H1 (cell line): ENCODE measurements around the gene ZBTB11. TPM values are rescaled to one million over a fixed set of nuclear protein-coding genes. Genes with fewer than 3 reads are reported as not detected.

Experiments used
- CTCF ChIA-PET: fragments of 300-600 bp; sonication (Branson Sonifier 250); formaldehyde crosslinking; loops from one replicate; lab custom pipeline; 2021; ENCODE audit not compliant: partially characterized antibody; lab: Charles Lee
- POLR2A ChIA-PET: fragments of 300-600 bp; sonication (Branson Sonifier 250); formaldehyde crosslinking; loops from one replicate; lab custom pipeline; 2021; ENCODE audit warnings: inconsistent platforms; ENCODE audit not compliant: partially characterized antibody; lab: Charles Lee
- DNase-seq, 2 experiments: peaks; one replicate each; pipeline versions ENCODE4 v3.0.0 to v3.0.0-alpha.2; 2010 to 2022; ENCODE audit warnings: low spot score in 2 of 2, low read depth in 1 of 2, mixed read lengths in 1 of 2
- FAIRE-seq: peaks from 2 replicates; lab custom pipeline; 2011; peaks lifted over from hg19 to GRCh38; lab: Jason Lieb, UNC
- H2AFZ ChIP-seq: 2 replicates; pipeline ENCODE4 v1.8.1; 2012; ENCODE audit warnings: low read length, inconsistent platforms
- H2AK5ac ChIP-seq: 2 replicates; pipeline ENCODE4 v1.6.1; 2013; ENCODE audit warnings: low read depth, low read length
- H2BK120ac ChIP-seq: replicated peaks from 2 replicates; pipeline ENCODE3; 2013; ENCODE audit warnings: low read depth, low read length, inconsistent platforms
- H2BK12ac ChIP-seq: 2 replicates; pipeline ENCODE4 v1.6.1; 2013; ENCODE audit warnings: low read depth, low read length
- H2BK15ac ChIP-seq: 2 replicates; pipeline ENCODE4 v1.6.1; 2013; ENCODE audit warnings: low read length
- H2BK20ac ChIP-seq: 2 replicates; pipeline ENCODE4 v1.6.1; 2013; ENCODE audit warnings: low read length
- H2BK5ac ChIP-seq: 2 replicates; pipeline ENCODE4 v1.6.1; 2013; ENCODE audit warnings: low read depth, low read length
- H3K14ac ChIP-seq: 2 replicates; pipeline ENCODE4 v1.6.1; 2013; ENCODE audit warnings: inconsistent platforms; ENCODE audit not compliant: insufficient read length
- H3K18ac ChIP-seq: 2 replicates; pipeline ENCODE4 v1.6.1; 2013; ENCODE audit warnings: low read length; ENCODE audit errors: extremely low read depth
- H3K23ac ChIP-seq: 2 replicates; pipeline ENCODE4 v1.6.1; 2013; ENCODE audit warnings: inconsistent platforms; ENCODE audit not compliant: insufficient read length
- H3K23me2 ChIP-seq: 2 replicates; pipeline ENCODE4 v1.6.1; 2013; ENCODE audit warnings: low read depth, low read length
- H3K27ac ChIP-seq: 2 replicates; pipeline ENCODE4 v1.6.1; 2011; ENCODE audit warnings: low read depth, low read length, inconsistent platforms
- H3K27me3 ChIP-seq, 4 experiments: replicated peaks in 1 of 4; 1 replicate in 1 of 4; 2 replicates in 3 of 4; pipeline versions ENCODE4 v1.6.1 to v1.8.1; 2011 to 2013; ENCODE audit warnings: low read length in 3 of 4, mild to moderate bottlenecking in 3 of 4, inconsistent platforms in 2 of 4, mixed read lengths in 2 of 4, moderate library complexity in 1 of 4; ENCODE audit not compliant: control insufficient read depth in 3 of 4, insufficient read depth in 3 of 4; ENCODE audit errors: extremely low read depth in 1 of 4
- H3K36me3 ChIP-seq, 4 experiments: 2 replicates each; pipeline versions ENCODE4 v1.6.1 to v1.8.1; 2011 to 2013; ENCODE audit warnings: mild to moderate bottlenecking in 4 of 4, low read length in 3 of 4, moderate library complexity in 2 of 4, control low read depth in 1 of 4, inconsistent platforms in 1 of 4; ENCODE audit not compliant: insufficient read depth in 4 of 4, control insufficient read depth in 2 of 4
- H3K4ac ChIP-seq: replicated peaks from 2 replicates; pipeline ENCODE3; 2013; ENCODE audit warnings: low read length, low read depth, mixed read lengths, inconsistent platforms; ENCODE audit not compliant: insufficient read length
- H3K4me1 ChIP-seq, 4 experiments: replicated peaks in 1 of 4; 1 replicate in 1 of 4; 2 replicates in 3 of 4; pipeline versions ENCODE4 v1.6.1 to v1.8.1; 2011 to 2013; ENCODE audit warnings: low read length in 3 of 4, inconsistent platforms in 2 of 4, mixed read lengths in 1 of 4; ENCODE audit not compliant: insufficient read depth in 4 of 4, control insufficient read depth in 3 of 4
- H3K4me2 ChIP-seq, 2 experiments: 2 replicates each; pipeline versions ENCODE4 v1.6.1 to v1.8.1; 2011 to 2013; ENCODE audit warnings: low read depth in 2 of 2, low read length in 2 of 2, control low read depth in 1 of 2, inconsistent platforms in 1 of 2, mild to moderate bottlenecking in 1 of 2; ENCODE audit not compliant: insufficient read depth in 1 of 2
- H3K4me3 ChIP-seq, 4 experiments: fragments of 200-600, 300-600 bp in 1 of 4; sonication (generic), shearing (Covaris generic), sonication (Bioruptor Twin) in 1 of 4; 2 replicates each; pipeline versions ENCODE4 v1.5.1 to v1.8.1; 2011 to 2016; ENCODE audit warnings: low read length in 4 of 4, low read depth in 3 of 4, control low read depth in 2 of 4, inconsistent platforms in 2 of 4, mild to moderate bottlenecking in 2 of 4, mixed read lengths in 1 of 4, moderate library complexity in 1 of 4; ENCODE audit not compliant: insufficient read depth in 2 of 4; ENCODE audit errors: extremely low read depth in 1 of 4
- H3K56ac ChIP-seq: replicated peaks from 2 replicates; pipeline ENCODE3; 2013; ENCODE audit warnings: low read depth, mild to moderate bottlenecking, mixed read lengths, low read length, inconsistent platforms; ENCODE audit not compliant: insufficient read length
- H3K79me1 ChIP-seq: 2 replicates; pipeline ENCODE4 v1.6.1; 2013; ENCODE audit warnings: low read depth, low read length, control low read depth
- H3K79me2 ChIP-seq, 2 experiments: 2 replicates each; pipeline versions ENCODE4 v1.6.1 to v1.8.1; 2012 to 2013; ENCODE audit warnings: low read length in 2 of 2, mild to moderate bottlenecking in 2 of 2, inconsistent platforms in 1 of 2; ENCODE audit not compliant: insufficient read depth in 2 of 2, control insufficient read depth in 1 of 2
- H3K9ac ChIP-seq, 4 experiments: replicated peaks in 1 of 4; 1 replicate in 1 of 4; 2 replicates in 3 of 4; pipeline versions ENCODE4 v1.6.1 to v1.8.1; 2011 to 2013; ENCODE audit warnings: low read depth in 3 of 4, low read length in 3 of 4, control low read depth in 2 of 4, mild to moderate bottlenecking in 2 of 4, moderate library complexity in 2 of 4, inconsistent platforms in 1 of 4; ENCODE audit errors: extremely low read depth in 1 of 4
- H3K9me3 ChIP-seq, 2 experiments: 2 replicates each; pipeline versions ENCODE4 v1.6.1 to v1.8.1; 2012 to 2013; ENCODE audit warnings: mild to moderate bottlenecking in 2 of 2, moderate library complexity in 2 of 2, control low read depth in 1 of 2, inconsistent platforms in 1 of 2, low read depth in 1 of 2, low read length in 1 of 2, mixed read lengths in 1 of 2; ENCODE audit not compliant: insufficient read depth in 2 of 2
- H4K20me1 ChIP-seq, 2 experiments: replicated peaks in 1 of 2; 2 replicates each; pipeline versions ENCODE3 to v1.8.1; 2011 to 2013; ENCODE audit warnings: inconsistent platforms in 2 of 2, low read length in 2 of 2, mild to moderate bottlenecking in 1 of 2; ENCODE audit not compliant: insufficient read depth in 2 of 2, control insufficient read depth in 1 of 2
- H4K5ac ChIP-seq: 2 replicates; pipeline ENCODE4 v1.6.1; 2013; ENCODE audit warnings: low read length, low read depth, mixed read lengths, inconsistent platforms; ENCODE audit not compliant: insufficient read length
- H4K8ac ChIP-seq: 2 replicates; pipeline ENCODE4 v1.8.0; 2013; ENCODE audit warnings: mild to moderate bottlenecking, moderate library complexity, low read length, inconsistent platforms; ENCODE audit not compliant: insufficient read depth; ENCODE audit errors: extremely low read depth
- H4K91ac ChIP-seq: replicated peaks from 2 replicates; pipeline ENCODE3; 2013; ENCODE audit warnings: low read length, mixed read lengths, inconsistent platforms; ENCODE audit not compliant: insufficient read length
- BCL11A ChIP-seq, 2 experiments: IDR thresholded peaks; one replicate each; pipeline ENCODE4 v1.6.1; 2011; ENCODE audit warnings: low read depth in 2 of 2, low read length in 2 of 2, mild to moderate bottlenecking in 2 of 2
- CBX8 ChIP-seq: fragments of 300-800, 300-1000 bp; sonication (generic); IDR thresholded peaks from 2 replicates; pipeline ENCODE4 v1.7.1; 2016; ENCODE audit warnings: low read depth, low read length, borderline replicate concordance
- EGR1 ChIP-seq: IDR thresholded peaks from 2 replicates; pipeline ENCODE4 v1.6.1; 2011; ENCODE audit warnings: low read depth, low read length, borderline replicate concordance
- EP300 ChIP-seq, 2 experiments: IDR thresholded peaks; 1 replicate in 1 of 2; 2 replicates in 1 of 2; pipeline ENCODE4 v1.6.1; 2011 to 2012; ENCODE audit warnings: low read depth in 2 of 2, low read length in 2 of 2, mild to moderate bottlenecking in 2 of 2, borderline replicate concordance in 1 of 2, inconsistent platforms in 1 of 2, moderate library complexity in 1 of 2
- HDAC2 ChIP-seq, 2 experiments: fragments of 300-600 bp in 1 of 2; sonication (generic) in 1 of 2; IDR thresholded peaks; 2 replicates each; pipeline ENCODE4 v1.6.1; 2011 to 2012; ENCODE audit warnings: low read depth in 2 of 2, low read length in 2 of 2, mild to moderate bottlenecking in 2 of 2, moderate library complexity in 2 of 2, borderline replicate concordance in 1 of 2, inconsistent platforms in 1 of 2
- KDM1A ChIP-seq: fragments of 200-600, 300-600 bp; sonication (generic); IDR thresholded peaks from 2 replicates; pipeline ENCODE4 v1.7.1; 2016; ENCODE audit warnings: mild to moderate bottlenecking, low read length, borderline replicate concordance
- KDM4A ChIP-seq: IDR thresholded peaks from one replicate; pipeline ENCODE4 v1.7.1; 2012; ENCODE audit warnings: low read depth, mild to moderate bottlenecking, moderate library complexity, low read length, inconsistent platforms; ENCODE audit not compliant: severe bottlenecking
- KDM5A ChIP-seq: fragments of 200-600 bp; IDR thresholded peaks from 2 replicates; pipeline ENCODE4 v1.7.1; 2012; ENCODE audit warnings: mild to moderate bottlenecking, low read length, inconsistent platforms, mixed read lengths
- POLR2A ChIP-seq, 2 experiments: IDR thresholded peaks; 1 replicate in 1 of 2; 2 replicates in 1 of 2; pipeline ENCODE4 v1.6.1; 2011; ENCODE audit warnings: low read depth in 2 of 2, low read length in 2 of 2, mild to moderate bottlenecking in 2 of 2; ENCODE audit errors: control extremely low read depth in 1 of 2
- RAD21 ChIP-seq, 2 experiments: IDR thresholded peaks in 1 of 2; conservative IDR thresholded peaks in 1 of 2; 2 replicates each; pipeline ENCODE4 v1.6.1; 2011; ENCODE audit warnings: low read depth in 2 of 2, low read length in 2 of 2, improper control_type of control experiment in 1 of 2, inconsistent platforms in 1 of 2, mild to moderate bottlenecking in 1 of 2, moderate library complexity in 1 of 2
- RNF2 ChIP-seq: fragments of 200-900, 300-1000 bp; sonication (generic); IDR thresholded peaks from 2 replicates; pipeline ENCODE4 v1.7.1; 2016; ENCODE audit warnings: borderline replicate concordance, low read depth, mild to moderate bottlenecking, antibody characterized with exemption, low read length; ENCODE audit not compliant: poor library complexity, severe bottlenecking; ENCODE audit errors: missing control alignments
- SIN3A ChIP-seq, 2 experiments: IDR thresholded peaks in 1 of 2; conservative IDR thresholded peaks in 1 of 2; 2 replicates each; pipeline ENCODE4 v1.6.1; 2011 to 2012; ENCODE audit warnings: low read length in 2 of 2, improper control_type of control experiment in 1 of 2, low read depth in 1 of 2, mild to moderate bottlenecking in 1 of 2
- SIRT6 ChIP-seq: IDR thresholded peaks from one replicate; pipeline ENCODE4 v1.7.1; 2012; ENCODE audit warnings: low read length, inconsistent platforms
- SP1 ChIP-seq: IDR thresholded peaks from 2 replicates; pipeline ENCODE4 v1.6.1; 2011; ENCODE audit warnings: low read depth, low read length
- WGBS, 2 experiments: shearing (Covaris generic) in 1 of 2; methylation state at CpG; one replicate each; pipeline versions ENCODE4 v1.1.6 to v1.1.7; 2013 to 2015; ENCODE audit warnings: low lambda C conversion rate in 2 of 2, mixed read lengths in 2 of 2, inconsistent platforms in 1 of 2, low coverage in 1 of 2, missing lambda C conversion rate in 1 of 2; ENCODE audit not compliant: insufficient replicate concordance in 2 of 2, insufficient coverage in 1 of 2, insufficient read length in 1 of 2; ENCODE audit errors: extremely low coverage in 1 of 2, missing lambda C conversion rate in 1 of 2; 5-methylcytosine and 5-hydroxymethylcytosine counted together
- polyA plus RNA-seq, 7 experiments: library from polyadenylated mRNA; depleted of rRNA in 3 of 7; stranded (reverse) in 5 of 7; unstranded in 2 of 7; fragments of >200 nt in 5 of 7; fragments of 200-250 nt in 2 of 7; gene quantifications; 1 replicate in 5 of 7; 2 replicates in 1 of 7; 4 replicates in 1 of 7; pipeline versions ENCODE4 v1.2.1 to v1.2.3, GENCODE V29; 2011 to 2013; ENCODE audit warnings: missing spikeins in 2 of 7, mixed read lengths in 2 of 7
- total RNA-seq: library from RNA; stranded (reverse); fragmentation: NEBNext Ultra II Directional; extraction: Animal tissue kit (Norgen Biotek cat#: 25700); gene quantifications from 2 replicates; pipeline ENCODE4 v1.2.1, GENCODE V29; 2021

Gene ZBTB11
- total and polyA plus RNA-seq, 2 of the 8 experiments (the other 6 are each of a cell fraction or from before 2014, with no cell fraction given): 3.0 to 14.0 TPM

DNA sequence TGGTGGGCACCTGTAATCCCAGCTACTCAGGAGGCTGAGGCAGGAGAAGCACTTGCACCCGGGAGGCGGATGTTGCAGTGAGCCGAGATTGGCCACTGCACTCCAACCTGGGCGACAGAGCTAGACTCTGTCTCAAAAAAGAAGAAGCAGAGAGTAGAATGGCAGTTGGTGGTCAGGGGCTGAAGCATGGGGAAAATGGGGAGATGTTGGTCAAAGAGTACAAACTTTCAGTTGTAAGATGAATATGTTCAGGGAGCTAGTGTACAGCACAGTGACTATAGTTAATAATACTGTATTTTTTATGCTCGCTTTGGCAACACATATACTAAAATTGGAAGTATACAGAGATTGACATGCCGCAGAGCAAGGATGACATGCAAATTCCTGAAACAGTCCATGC, 61.4 kb downstream of the ZBTB11 start:
- Histone ChIP-seq H3K9me3 (no peaks in the 10 kb centered on the region), H3K4me1 (no peaks in the 10 kb centered on the region), H3K23me2 (no peaks in the 10 kb centered on the region), H2AFZ (no peak overlapping the region), H4K91ac (no peak overlapping the region), H3K4me3 (no peak overlapping the region), H2BK20ac (no peak overlapping the region), H4K8ac (no peak overlapping the region), H3K14ac (no peak overlapping the region), H3K27me3 (no peaks in the 10 kb centered on the region), H2BK15ac (no peak overlapping the region), H2BK120ac (no peak overlapping the region), H3K4me2 (no peak overlapping the region), H4K5ac (no peak overlapping the region), H3K23ac (no peak overlapping the region), H3K79me1 (no peaks in the 10 kb centered on the region), H3K4ac (no peak overlapping the region), H4K20me1 (no peaks in the 10 kb centered on the region), H3K18ac (no peak overlapping the region), H2BK5ac (no peak overlapping the region), H3K36me3 (no peaks in the 10 kb centered on the region), H2AK5ac (no peak overlapping the region), H3K56ac (no peak overlapping the region), H3K27ac (no peak overlapping the region), H3K9ac (no peak overlapping the region), H2BK12ac (no peak overlapping the region), H3K79me2 (no peaks in the 10 kb centered on the region)
- WGBS, 2 experiments: 91% methylated on average over 6 of the region's 6 CpGs; no CpG with 5 or more reads in 1 of the 2 experiments
- POLR2A ChIA-PET: no interaction called here
- CTCF ChIA-PET: no interaction called here
- DNase-seq: peak in 1 of 2 experiments; percentile 11
- no peak for FAIRE-seq
- no peak for TF ChIP-seq RNF2
- TF ChIP-seq SIN3A (conservative IDR thresholded peaks at IDR 0.05 in 1 of 2, IDR thresholded peaks at IDR 0.05 in 1 of 2; ENCODE audit: low read depth in 1 of 2, low read length in 2 of 2): no peak
- no peak for TF ChIP-seq CBX8
- TF ChIP-seq EP300 (IDR thresholded peaks at IDR 0.05; ENCODE audit: borderline replicate concordance in 1 of 2, low read depth in 2 of 2, low read length in 2 of 2): no peak
- no peak for TF ChIP-seq KDM5A
- no peak for TF ChIP-seq BCL11A (IDR thresholded peaks at IDR 0.05; ENCODE audit: low read depth in 2 of 2, low read length in 2 of 2)
- no peak for TF ChIP-seq KDM1A
- TF ChIP-seq RAD21 (IDR thresholded peaks at IDR 0.05 in 1 of 2, conservative IDR thresholded peaks at IDR 0.05 in 1 of 2; ENCODE audit: low read depth in 2 of 2, low read length in 2 of 2): no peak
- no peak for TF ChIP-seq POLR2A (IDR thresholded peaks at IDR 0.05; ENCODE audit: control extremely low read depth in 1 of 2, low read depth in 2 of 2, low read length in 2 of 2)
- no peak for TF ChIP-seq SIRT6
- TF ChIP-seq SP1: no peak
- TF ChIP-seq KDM4A: no peak
- TF ChIP-seq HDAC2 (IDR thresholded peaks at IDR 0.05; ENCODE audit: borderline replicate concordance in 1 of 2, low read depth in 2 of 2, low read length in 2 of 2): no peak
- TF ChIP-seq EGR1: no peak
